ENCODE results near the gene GPER1.

The GPER1 gene

GRCh38 chr7:1119201-1119600 is 31.3 kb downstream of the GPER1 start:
- H3K4me3 ChIP-seq (ENCODE audit: insufficient read depth, low read depth, low read length) = no peak overlapping the region
- 87 to 93% methylated on average over 5 of the region's 5 CpGs for whole genome bisulfite sequencing, 2 experiments
- peaks cover 27% of the 10 kb centered on the region for H3K4me1 ChIP-seq (ENCODE audit: control insufficient read depth, insufficient read depth, low read length)
- no peaks in the 10 kb centered on the region for H3K36me3 ChIP-seq (ENCODE audit: control insufficient read depth, insufficient read depth, low read length)
- no peaks in the 10 kb centered on the region for H3K9me3 ChIP-seq (ENCODE audit: control insufficient read depth, low read length)
- no peaks in the 10 kb centered on the region for H3K27me3 ChIP-seq (ENCODE audit: control insufficient read depth, insufficient read depth, low read length, poor library complexity, severe bottlenecking)
- no peak overlapping the region for H3K27ac ChIP-seq (ENCODE audit: insufficient read depth, low read depth, low read length, poor library complexity, severe bottlenecking)

GRCh38 chr7:1120791-1121190 is 32.9 kb downstream of the GPER1 start:
- Histone ChIP-seq H3K9me3 (ENCODE audit: control insufficient read depth, low read length) (no peaks in the 10 kb centered on the region), H3K4me1 (ENCODE audit: control insufficient read depth, insufficient read depth, low read length) (peaks cover 27% of the 10 kb centered on the region), H3K27me3 (ENCODE audit: control insufficient read depth, insufficient read depth, low read length, poor library complexity, severe bottlenecking) (no peaks in the 10 kb centered on the region), H3K27ac (ENCODE audit: insufficient read depth, low read depth, low read length, poor library complexity, severe bottlenecking) (no peak overlapping the region), H3K36me3 (ENCODE audit: control insufficient read depth, insufficient read depth, low read length) (no peaks in the 10 kb centered on the region), H3K4me3 (ENCODE audit: insufficient read depth, low read depth, low read length) (no peak overlapping the region)
- WGBS, 2 experiments = 95 to 96% methylated on average over 22 of the region's 22 CpGs

GRCh38 chr7:1121476-1121875 is 33.6 kb downstream of the GPER1 start:
- H3K36me3 ChIP-seq (ENCODE audit: control insufficient read depth, insufficient read depth, low read length) = no peaks in the 10 kb centered on the region
- no peaks in the 10 kb centered on the region for H3K27me3 ChIP-seq (ENCODE audit: control insufficient read depth, insufficient read depth, low read length, poor library complexity, severe bottlenecking)
- H3K9me3 ChIP-seq (ENCODE audit: control insufficient read depth, low read length) = no peaks in the 10 kb centered on the region
- no peak overlapping the region for H3K27ac ChIP-seq (ENCODE audit: insufficient read depth, low read depth, low read length, poor library complexity, severe bottlenecking)
- no peak overlapping the region for H3K4me3 ChIP-seq (ENCODE audit: insufficient read depth, low read depth, low read length)
- 93 to 94% methylated on average over 14 of the region's 14 CpGs for WGBS, 2 experiments
- H3K4me1 ChIP-seq (ENCODE audit: control insufficient read depth, insufficient read depth, low read length) = peaks cover 27% of the 10 kb centered on the region

GRCh38 chr7:1121886-1122831 is 34.2 kb downstream of the GPER1 start:
- Histone ChIP-seq H3K9me3 (ENCODE audit: control insufficient read depth, low read length) (no peaks in the 10 kb centered on the region), H3K27ac (ENCODE audit: insufficient read depth, low read depth, low read length, poor library complexity, severe bottlenecking) (no peak overlapping the region), H3K4me3 (ENCODE audit: insufficient read depth, low read depth, low read length) (no peak overlapping the region), H3K36me3 (ENCODE audit: control insufficient read depth, insufficient read depth, low read length) (no peaks in the 10 kb centered on the region), H3K27me3 (ENCODE audit: control insufficient read depth, insufficient read depth, low read length, poor library complexity, severe bottlenecking) (no peaks in the 10 kb centered on the region), H3K4me1 (ENCODE audit: control insufficient read depth, insufficient read depth, low read length) (peaks cover 27% of the 10 kb centered on the region)
- WGBS, 2 experiments = 78 to 79% methylated on average over 28 of the region's 28 CpGs

- WGBS, 2 experiments = 89 to 91% methylated on average over 31 of the region's 31 CpGs
- H3K27ac ChIP-seq (ENCODE audit: insufficient read depth, low read depth, low read length, poor library complexity, severe bottlenecking) = no peak overlapping the region
- H3K36me3 ChIP-seq (ENCODE audit: control insufficient read depth, insufficient read depth, low read length) = no peaks in the 10 kb centered on the region
Observed at GRCh38 chr7:1122832-1123501, 35.1 kb downstream of the GPER1 start.

GRCh38 chr7:1123715-1124114 is 35.8 kb downstream of the GPER1 start:
- peak overlapping the region; percentile 50 for H3K27ac ChIP-seq (ENCODE audit: insufficient read depth, low read depth, low read length, poor library complexity, severe bottlenecking)
- H3K27me3 ChIP-seq (ENCODE audit: control insufficient read depth, insufficient read depth, low read length, poor library complexity, severe bottlenecking) = no peaks in the 10 kb centered on the region
- no peaks in the 10 kb centered on the region for H3K9me3 ChIP-seq (ENCODE audit: control insufficient read depth, low read length)
- H3K4me3 ChIP-seq (ENCODE audit: insufficient read depth, low read depth, low read length) = no peak overlapping the region
- H3K36me3 ChIP-seq (ENCODE audit: control insufficient read depth, insufficient read depth, low read length) = no peaks in the 10 kb centered on the region
- H3K4me1 ChIP-seq (ENCODE audit: control insufficient read depth, insufficient read depth, low read length) = peaks cover 27% of the 10 kb centered on the region
- WGBS, 2 experiments = 20 to 22% methylated on average over 17 of the region's 17 CpGs

More at GRCh38 chr7:1122832-1123501, 35.1 kb downstream of the GPER1 start:
- Histone ChIP-seq H3K4me1 (ENCODE audit: control insufficient read depth, insufficient read depth, low read length) (peaks cover 27% of the 10 kb centered on the region), H3K9me3 (ENCODE audit: control insufficient read depth, low read length) (no peaks in the 10 kb centered on the region), H3K4me3 (ENCODE audit: insufficient read depth, low read depth, low read length) (no peak overlapping the region), H3K27me3 (ENCODE audit: control insufficient read depth, insufficient read depth, low read length, poor library complexity, severe bottlenecking) (no peaks in the 10 kb centered on the region)

GRCh38 chr7:1124164-1124563 is 36.3 kb downstream of the GPER1 start:
- Histone ChIP-seq H3K9me3 (ENCODE audit: control insufficient read depth, low read length) (no peaks in the 10 kb centered on the region), H3K27me3 (ENCODE audit: control insufficient read depth, insufficient read depth, low read length, poor library complexity, severe bottlenecking) (no peaks in the 10 kb centered on the region), H3K36me3 (ENCODE audit: control insufficient read depth, insufficient read depth, low read length) (no peaks in the 10 kb centered on the region), H3K4me3 (ENCODE audit: insufficient read depth, low read depth, low read length) (no peak overlapping the region), H3K27ac (ENCODE audit: insufficient read depth, low read depth, low read length, poor library complexity, severe bottlenecking) (peak overlapping the region; percentile 50), H3K4me1 (ENCODE audit: control insufficient read depth, insufficient read depth, low read length) (peaks cover 27% of the 10 kb centered on the region)
- 89 to 91% methylated on average over 10 to 11 of the region's 11 CpGs for WGBS, 2 experiments

GRCh38 chr7:1124816-1125602 is 37.1 kb downstream of the GPER1 start:
- 92 to 93% methylated on average over 23 of the region's 23 CpGs for WGBS, 2 experiments
- Histone ChIP-seq H3K9me3 (ENCODE audit: control insufficient read depth, low read length) (no peaks in the 10 kb centered on the region), H3K4me3 (ENCODE audit: insufficient read depth, low read depth, low read length) (no peak overlapping the region), H3K27ac (ENCODE audit: insufficient read depth, low read depth, low read length, poor library complexity, severe bottlenecking) (no peak overlapping the region), H3K36me3 (ENCODE audit: control insufficient read depth, insufficient read depth, low read length) (no peaks in the 10 kb centered on the region), H3K4me1 (ENCODE audit: control insufficient read depth, insufficient read depth, low read length) (peaks cover 27% of the 10 kb centered on the region), H3K27me3 (ENCODE audit: control insufficient read depth, insufficient read depth, low read length, poor library complexity, severe bottlenecking) (no peaks in the 10 kb centered on the region)

- H3K27me3 ChIP-seq (ENCODE audit: control insufficient read depth, insufficient read depth, low read length, poor library complexity, severe bottlenecking) = no peaks in the 10 kb centered on the region
Observed at GRCh38 chr7:1125603-1125969, 37.7 kb downstream of the GPER1 start.

GRCh38 chr7:1127001-1127400 is 39.1 kb downstream of the GPER1 start:
- 94 to 97% methylated on average over 7 of the region's 7 CpGs for WGBS, 2 experiments
- H3K36me3 ChIP-seq (ENCODE audit: control insufficient read depth, insufficient read depth, low read length) = no peaks in the 10 kb centered on the region
- no peak overlapping the region for H3K4me3 ChIP-seq (ENCODE audit: insufficient read depth, low read depth, low read length)
- no peak overlapping the region for H3K27ac ChIP-seq (ENCODE audit: insufficient read depth, low read depth, low read length, poor library complexity, severe bottlenecking)
- no peaks in the 10 kb centered on the region for H3K9me3 ChIP-seq (ENCODE audit: control insufficient read depth, low read length)
- H3K27me3 ChIP-seq (ENCODE audit: control insufficient read depth, insufficient read depth, low read length, poor library complexity, severe bottlenecking) = no peaks in the 10 kb centered on the region
- H3K4me1 ChIP-seq (ENCODE audit: control insufficient read depth, insufficient read depth, low read length) = peaks cover 23% of the 10 kb centered on the region

More at GRCh38 chr7:1125603-1125969, 37.7 kb downstream of the GPER1 start:
- Histone ChIP-seq H3K27ac (ENCODE audit: insufficient read depth, low read depth, low read length, poor library complexity, severe bottlenecking) (no peak overlapping the region), H3K36me3 (ENCODE audit: control insufficient read depth, insufficient read depth, low read length) (no peaks in the 10 kb centered on the region), H3K4me1 (ENCODE audit: control insufficient read depth, insufficient read depth, low read length) (peaks cover 27% of the 10 kb centered on the region), H3K9me3 (ENCODE audit: control insufficient read depth, low read length) (no peaks in the 10 kb centered on the region), H3K4me3 (ENCODE audit: insufficient read depth, low read depth, low read length) (no peak overlapping the region)
- WGBS, 2 experiments = 96% methylated on average over 16 of the region's 16 CpGs
